GM12878 (cell line): Measurements from ENCODE around the gene TTLL4.

ENCODE experiments used
- CTCF ChIP-seq, 3 experiments: IDR thresholded peaks in 2 of 3; conservative IDR thresholded peaks in 1 of 3; 2 replicates each; pipeline ENCODE4 v1.5.1; 2011; ENCODE audit warnings: low read depth in 3 of 3, low read length in 3 of 3, mild to moderate bottlenecking in 3 of 3, control low read depth in 2 of 3, moderate library complexity in 2 of 3, inconsistent platforms in 1 of 3, mixed read lengths in 1 of 3; ENCODE audit not compliant: control insufficient read depth in 2 of 3, insufficient read depth in 1 of 3; ENCODE audit errors: extremely low read depth in 1 of 3
- HCFC1 ChIP-seq: fragments of 150-350 bp; IDR thresholded peaks from 2 replicates; pipeline ENCODE4 v1.6.1; 2014; ENCODE audit warnings: low read length
- IRF5 ChIP-seq: fragments of 450-650 bp; IDR thresholded peaks from 2 replicates; pipeline ENCODE4 v1.6.1; 2017; ENCODE audit warnings: borderline replicate concordance
- POLR2A ChIP-seq: IDR thresholded peaks from 2 replicates; pipeline ENCODE4 v1.6.1; 2011; ENCODE audit warnings: low read depth, mild to moderate bottlenecking, low read length
- RAD21 ChIP-seq: IDR thresholded peaks from 2 replicates; pipeline ENCODE4 v1.6.1; 2011; ENCODE audit warnings: mild to moderate bottlenecking, low read depth, low read length, moderate library complexity; ENCODE audit not compliant: insufficient read depth
- REST ChIP-seq: IDR thresholded peaks from 2 replicates; pipeline ENCODE4 v1.6.1; 2012; ENCODE audit warnings: mild to moderate bottlenecking, low read depth, low read length
- SKIL ChIP-seq: fragments of 450-650 bp; IDR thresholded peaks from 2 replicates; pipeline ENCODE4 v1.6.1; 2017; ENCODE audit warnings: mild to moderate bottlenecking, low read depth, inconsistent platforms; ENCODE audit not compliant: poor library complexity, severe bottlenecking
- ZNF592 ChIP-seq: fragments of 450-650 bp; IDR thresholded peaks from 2 replicates; pipeline ENCODE4 v1.6.1; 2017; ENCODE audit warnings: mild to moderate bottlenecking, moderate library complexity

- no peak for TF ChIP-seq ZNF592
- TF ChIP-seq SKIL, result no peak
- TF ChIP-seq REST, result no peak
- TF ChIP-seq IRF5, result no peak
- no peak for TF ChIP-seq POLR2A
- TF ChIP-seq CTCF (IDR thresholded peaks at IDR 0.05 in 2 of 3, conservative IDR thresholded peaks at IDR 0.05 in 1 of 3; ENCODE audit: control insufficient read depth in 2 of 3, extremely low read depth in 1 of 3, insufficient read depth in 1 of 3, low read depth in 3 of 3, low read length in 3 of 3), result no peak
- no peak for TF ChIP-seq RAD21
- no peak for TF ChIP-seq HCFC1
Measured at GRCh38 chr2:218777276-218777990, 66.8 kb downstream of the TTLL4 start.
